HepG2 (cell line): ENCODE measurements around the gene DSCAM. TPM values are rescaled to one million over a fixed set of nuclear protein-coding genes. Genes with fewer than 3 reads are reported as not detected.

Experiments
- ATAC-seq: fragments of 200-7000 bp; cut with Tn5 transposase; 3 replicates; pipeline ENCODE4 v1.9.1; 2020; ENCODE audit warnings: mild to moderate bottlenecking, moderate library complexity
- BruUV-seq: library from RNA; stranded (reverse); fragments of 400-500 nt; replicated peaks from 2 replicates; lab custom pipeline; 2021; lab: Mats Ljungman, UMichigan
- CTCF ChIA-PET: fragments of 300-600 bp; formaldehyde crosslinking; extraction: SDS; loops from one replicate; lab custom pipeline; 2021; ENCODE audit warnings: low total read pairs, inconsistent platforms, low intra/inter-chr PET ratio; lab: Yijun Ruan, JAX
- POLR2A ChIA-PET: fragments of 350-600 bp; sonication (Branson Sonifier 250); formaldehyde crosslinking; loops from one replicate; lab custom pipeline; 2020; ENCODE audit warnings: antibody characterized with exemption, inconsistent platforms; lab: Yijun Ruan, JAX
- DNase-seq: peaks from one replicate; pipeline ENCODE4 v3.0.0-alpha.2; 2015; ENCODE audit warnings: low spot score
- FAIRE-seq: peaks from 3 replicates; lab custom pipeline; 2011; peaks lifted over from hg19 to GRCh38; lab: Jason Lieb, UNC
- H2AFZ ChIP-seq: one replicate; pipeline ENCODE4 v1.6.1; 2011; ENCODE audit warnings: low read length, inconsistent platforms
- H3K27ac ChIP-seq: fragments of 300-600 bp; 3 replicates; pipeline ENCODE4 v1.8.0; 2011; ENCODE audit warnings: mixed run types, mild to moderate bottlenecking, mixed read lengths, low read length, inconsistent platforms; ENCODE audit not compliant: insufficient read depth; ENCODE audit errors: extremely low read length
- H3K27me3 ChIP-seq, 2 experiments: fragments of 200-600 bp in 1 of 2; 2 replicates in 1 of 2; 3 replicates in 1 of 2; pipeline versions ENCODE4 v1.6.0 to v1.8.0; 2011; ENCODE audit warnings: low read length in 2 of 2, mild to moderate bottlenecking in 2 of 2, moderate library complexity in 2 of 2, inconsistent platforms in 1 of 2; ENCODE audit not compliant: insufficient read depth in 2 of 2, control insufficient read depth in 1 of 2
- H3K36me3 ChIP-seq, 2 experiments: fragments of 200-600 bp in 1 of 2; replicated peaks in 1 of 2; 2 replicates in 1 of 2; 3 replicates in 1 of 2; pipeline versions ENCODE4 v1.5.1 to v1.8.0; 2011; ENCODE audit warnings: low read length in 2 of 2, inconsistent platforms in 1 of 2; ENCODE audit not compliant: insufficient read depth in 2 of 2, control insufficient read depth in 1 of 2
- H3K4me1 ChIP-seq: 2 replicates; pipeline ENCODE4 v1.5.1; 2012; ENCODE audit warnings: low read length, inconsistent platforms; ENCODE audit not compliant: insufficient read depth
- H3K4me2 ChIP-seq: 2 replicates; pipeline ENCODE4 v1.6.0; 2011; ENCODE audit warnings: low read depth, low read length, inconsistent platforms
- H3K4me3 ChIP-seq, 3 experiments: fragments of 200-600 bp in 1 of 3; sonication (generic), shearing (Covaris generic) in 1 of 3; replicated peaks in 1 of 3; 2 replicates each; pipeline ENCODE4 v1.5.1; 2011 to 2016; ENCODE audit warnings: low read length in 3 of 3, inconsistent platforms in 2 of 3, low read depth in 2 of 3, mild to moderate bottlenecking in 2 of 3, control low read depth in 1 of 3, mixed read lengths in 1 of 3; ENCODE audit not compliant: insufficient read depth in 1 of 3
- H3K79me2 ChIP-seq: one replicate; pipeline ENCODE4 v1.6.1; 2011; ENCODE audit warnings: low read length, inconsistent platforms; ENCODE audit not compliant: insufficient read depth
- H3K9ac ChIP-seq: 2 replicates; pipeline ENCODE4 v1.6.0; 2011; ENCODE audit warnings: mild to moderate bottlenecking, low read depth, low read length, inconsistent platforms; ENCODE audit not compliant: insufficient read depth
- H3K9me3 ChIP-seq: 2 replicates; pipeline ENCODE4 v1.5.1; 2012; ENCODE audit warnings: mild to moderate bottlenecking, low read length
- H4K20me1 ChIP-seq: 2 replicates; pipeline ENCODE4 v1.6.0; 2011; ENCODE audit warnings: inconsistent platforms, mild to moderate bottlenecking, low read length, moderate library complexity; ENCODE audit not compliant: insufficient read depth
- GFI1 ChIP-seq: sonication (generic); formaldehyde crosslinking; IDR thresholded peaks from 2 replicates; pipeline ENCODE4 v1.5.0; 2020; ENCODE audit warnings: missing genetic modification reagents, mild to moderate bottlenecking, borderline replicate concordance
- MXI1 ChIP-seq: IDR thresholded peaks from 3 replicates; pipeline ENCODE4 v1.6.1; 2012; ENCODE audit warnings: low read depth, low read length, inconsistent platforms, borderline replicate concordance
- TFE3 ChIP-seq: IDR thresholded peaks from 2 replicates; pipeline ENCODE4 v1.6.1; 2016
- TIGD3 ChIP-seq: sonication (generic); formaldehyde crosslinking; IDR thresholded peaks from 2 replicates; pipeline ENCODE4 v1.5.1; 2020; ENCODE audit warnings: mild to moderate bottlenecking, missing genetic modification reagents, borderline replicate concordance
- U2AF1 ChIP-seq: fragments of 200-400 bp; formaldehyde crosslinking; optimal IDR thresholded peaks from 2 replicates; pipeline ENCODE3; 2017; ENCODE audit warnings: mild to moderate bottlenecking, low read depth, low read length
- ZNF275 ChIP-seq: sonication (generic); formaldehyde crosslinking; IDR thresholded peaks from 2 replicates; pipeline ENCODE4 v1.8.0; 2022; ENCODE audit warnings: missing genetic modification reagents, mild to moderate bottlenecking, inconsistent platforms, borderline replicate concordance
- ZNF512 ChIP-seq: sonication (generic); formaldehyde crosslinking; IDR thresholded peaks from 2 replicates; pipeline ENCODE4 v1.4.0; 2020; ENCODE audit warnings: mild to moderate bottlenecking, missing genetic modification reagents
- ZNF513 ChIP-seq: sonication (generic); formaldehyde crosslinking; conservative IDR thresholded peaks from 2 replicates; pipeline ENCODE4 v1.5.0; 2020; ENCODE audit warnings: missing genetic modification reagents
- WGBS: methylation state at CpG from one replicate; pipeline ENCODE4 v1.1.6; 2017; ENCODE audit warnings: low lambda C conversion rate; 5-methylcytosine and 5-hydroxymethylcytosine counted together
- in situ Hi-C: cut with HindIII; loops from 2 replicates; pipeline ENCODE4 v1.10.0; 2017; ENCODE audit warnings: low pct_unique_long_range_greater_than_20kb; ENCODE audit not compliant: extremely low pct_ligation_motif_present
- intact Hi-C: fragments of 100-400 bp; cut with micrococcal nuclease; formaldehyde crosslinking; loops from one replicate; pipeline ENCODE4 v1.10.0; 2022; ENCODE audit not compliant: unreplicated experiment
- polyA plus RNA-seq, 8 experiments: library from polyadenylated mRNA; depleted of rRNA in 3 of 8; stranded (reverse) in 7 of 8; unstranded in 1 of 8; fragments of >200 nt; fragmentation: Illumina TruSeq in 4 of 8; extraction: Trizol in 4 of 8; gene quantifications; 2 replicates each; pipeline versions ENCODE4 v1.2.1 to v1.2.3, GENCODE V29; 2011 to 2016; ENCODE audit warnings: low read depth in 4 of 8, missing spikeins in 1 of 8, mixed read lengths in 1 of 8; ENCODE audit not compliant: insufficient read depth in 1 of 8
- total RNA-seq, 5 experiments: library from RNA; depleted of rRNA; stranded (reverse); fragments of >200 nt; fragmentation: Illumina TruSeq; extraction: Trizol; gene quantifications; 2 replicates each; pipeline ENCODE4 v1.2.3, GENCODE V29; 2016; ENCODE audit warnings: low read depth in 1 of 5
- TF ChIP-seq, protein P1 (sequence below): sonication (generic); formaldehyde crosslinking; IDR thresholded peaks from 2 replicates; pipeline ENCODE4 v1.8.1; 2023; ENCODE audit warnings: missing genetic modification reagents, inconsistent platforms, borderline replicate concordance

Gene DSCAM
- total and polyA plus RNA-seq, 2 of the 13 experiments (the other 11 are each of a cell fraction or from before 2014, with no cell fraction given) = not detected

- 0% methylated on average over 3 of the region's 3 CpGs for WGBS
- no TSS peak for BruUV-seq
These were observed 589.6 kb downstream of the DSCAM start for GRCh38 chr21:40257342-40257741.

More at GRCh38 chr21:40257342-40257741, 589.6 kb downstream of the DSCAM start:
- Histone ChIP-seq H3K79me2 (no peaks in the 10 kb centered on the region), H3K4me2 (no peak overlapping the region), H2AFZ (no peak overlapping the region)
- no peak for DNase-seq
- POLR2A ChIA-PET = no interaction called here
- TF ChIP-seq TFE3 (CRISPR knock-in tag) = no peak
- no peak for TF ChIP-seq GFI1 (CRISPR knock-in tag)
- TF ChIP-seq, protein P1, sequence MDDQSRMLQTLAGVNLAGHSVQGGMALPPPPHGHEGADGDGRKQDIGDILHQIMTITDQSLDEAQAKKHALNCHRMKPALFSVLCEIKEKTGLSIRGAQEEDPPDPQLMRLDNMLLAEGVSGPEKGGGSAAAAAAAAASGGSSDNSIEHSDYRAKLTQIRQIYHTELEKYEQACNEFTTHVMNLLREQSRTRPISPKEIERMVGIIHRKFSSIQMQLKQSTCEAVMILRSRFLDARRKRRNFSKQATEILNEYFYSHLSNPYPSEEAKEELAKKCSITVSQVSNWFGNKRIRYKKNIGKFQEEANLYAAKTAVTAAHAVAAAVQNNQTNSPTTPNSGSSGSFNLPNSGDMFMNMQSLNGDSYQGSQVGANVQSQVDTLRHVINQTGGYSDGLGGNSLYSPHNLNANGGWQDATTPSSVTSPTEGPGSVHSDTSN (CRISPR knock-in tag) = no peak
- TF ChIP-seq ZNF512 (CRISPR knock-in tag) = no peak
- no peak for TF ChIP-seq ZNF275 (CRISPR knock-in tag)
- TF ChIP-seq MXI1 = no peak
- TF ChIP-seq U2AF1 = no peak
- no peak for TF ChIP-seq ZNF513 (CRISPR knock-in tag)
- TF ChIP-seq TIGD3 (CRISPR knock-in tag) = no peak
- TF ChIP-seq, all 625 proteins: peak for 0
- CTCF ChIA-PET = no interaction called here
- Histone ChIP-seq H3K4me3 (no peak overlapping the region), H3K27me3 (no peaks in the 10 kb centered on the region), H3K36me3 (no peaks in the 10 kb centered on the region), H3K27ac (no peak overlapping the region), H3K9ac (no peak overlapping the region), H3K4me1 (no peaks in the 10 kb centered on the region), H4K20me1 (no peaks in the 10 kb centered on the region), H3K9me3 (peaks cover 96% of the 10 kb centered on the region)
- FAIRE-seq (no peak), ATAC-seq (no peak)
- in situ Hi-C loops (no loop called here), intact Hi-C loops (no loop called here)
